IPS-18a (cell line): ENCODE results near the gene CCDC148.

Experiments used
- H3K27ac ChIP-seq: one replicate; pipeline ENCODE4 v1.5.1; 2013; ENCODE audit warnings: low read length
- H3K27me3 ChIP-seq: one replicate; pipeline ENCODE4 v1.6.1; 2013; ENCODE audit warnings: mild to moderate bottlenecking, low read length; ENCODE audit not compliant: control insufficient read depth, insufficient read depth
- H3K36me3 ChIP-seq: one replicate; pipeline ENCODE4 v1.6.1; 2013; ENCODE audit warnings: low read depth, low read length; ENCODE audit not compliant: control insufficient read depth
- H3K4me1 ChIP-seq: one replicate; pipeline ENCODE4 v1.6.1; 2013; ENCODE audit warnings: low read depth, low read length; ENCODE audit not compliant: control insufficient read depth
- H3K4me3 ChIP-seq: one replicate; pipeline ENCODE4 v1.5.1; 2013; ENCODE audit warnings: low read length
- H3K9ac ChIP-seq: one replicate; pipeline ENCODE4 v1.6.1; 2013; ENCODE audit warnings: mild to moderate bottlenecking, low read length, moderate library complexity
- H3K9me3 ChIP-seq: one replicate; pipeline ENCODE4 v1.6.1; 2013; ENCODE audit warnings: low read depth, low read length; ENCODE audit not compliant: control insufficient read depth

CCDC148 gene

GRCh38 chr2:158182676-158183295 lies 273.8 kb downstream of the CCDC148 start:
- Histone ChIP-seq H3K9me3 (no peaks in the 10 kb centered on the region), H3K9ac (no peak overlapping the region), H3K4me3 (no peak overlapping the region), H3K27me3 (no peaks in the 10 kb centered on the region), H3K36me3 (no peaks in the 10 kb centered on the region), H3K4me1 (no peaks in the 10 kb centered on the region), H3K27ac (no peak overlapping the region)

GRCh38 chr2:158181171-158181570 lies 275.4 kb downstream of the CCDC148 start:
- Histone ChIP-seq H3K9ac (no peak overlapping the region), H3K4me3 (no peak overlapping the region), H3K27ac (no peak overlapping the region), H3K4me1 (no peaks in the 10 kb centered on the region), H3K36me3 (no peaks in the 10 kb centered on the region), H3K9me3 (no peaks in the 10 kb centered on the region), H3K27me3 (no peaks in the 10 kb centered on the region)

- H3K9ac ChIP-seq, result no peak overlapping the region
- no peaks in the 10 kb centered on the region for H3K9me3 ChIP-seq
- H3K4me1 ChIP-seq, result no peaks in the 10 kb centered on the region
- H3K27ac ChIP-seq, result no peak overlapping the region
- H3K4me3 ChIP-seq, result no peak overlapping the region
- H3K27me3 ChIP-seq, result no peaks in the 10 kb centered on the region
- H3K36me3 ChIP-seq, result no peaks in the 10 kb centered on the region
These were observed 276.9 kb downstream of the CCDC148 start for GRCh38 chr2:158179660-158180059.

GRCh38 chr2:158178646-158179045 lies 277.9 kb downstream of the CCDC148 start:
- Histone ChIP-seq H3K27me3 (no peaks in the 10 kb centered on the region), H3K9me3 (no peaks in the 10 kb centered on the region), H3K27ac (no peak overlapping the region), H3K4me1 (no peaks in the 10 kb centered on the region), H3K9ac (no peak overlapping the region), H3K36me3 (no peaks in the 10 kb centered on the region), H3K4me3 (no peak overlapping the region)

GRCh38 chr2:158174956-158175355 lies 281.6 kb downstream of the CCDC148 start:
- Histone ChIP-seq H3K4me3 (no peak overlapping the region), H3K27ac (no peak overlapping the region), H3K36me3 (no peaks in the 10 kb centered on the region), H3K27me3 (no peaks in the 10 kb centered on the region), H3K9me3 (no peaks in the 10 kb centered on the region), H3K9ac (no peak overlapping the region), H3K4me1 (no peaks in the 10 kb centered on the region)

GRCh38 chr2:158174495-158174894 lies 282.1 kb downstream of the CCDC148 start:
- Histone ChIP-seq H3K27ac (no peak overlapping the region), H3K4me3 (no peak overlapping the region), H3K9ac (no peak overlapping the region), H3K27me3 (no peaks in the 10 kb centered on the region), H3K36me3 (no peaks in the 10 kb centered on the region), H3K9me3 (no peaks in the 10 kb centered on the region), H3K4me1 (no peaks in the 10 kb centered on the region)

- no peaks in the 10 kb centered on the region for H3K9me3 ChIP-seq
- H3K4me3 ChIP-seq, result no peak overlapping the region
- H3K9ac ChIP-seq, result no peak overlapping the region
- no peak overlapping the region for H3K27ac ChIP-seq
- H3K36me3 ChIP-seq, result no peaks in the 10 kb centered on the region
- no peaks in the 10 kb centered on the region for H3K4me1 ChIP-seq
- H3K27me3 ChIP-seq, result no peaks in the 10 kb centered on the region
These were observed 283.8 kb downstream of the CCDC148 start for GRCh38 chr2:158172719-158173118.

GRCh38 chr2:158154596-158154995 lies 302.0 kb downstream of the CCDC148 start:
- Histone ChIP-seq H3K27ac (no peak overlapping the region), H3K4me3 (no peak overlapping the region), H3K9ac (no peak overlapping the region), H3K4me1 (no peaks in the 10 kb centered on the region), H3K27me3 (no peaks in the 10 kb centered on the region), H3K36me3 (no peaks in the 10 kb centered on the region), H3K9me3 (no peaks in the 10 kb centered on the region)

GRCh38 chr2:158153270-158154015 lies 303.1 kb downstream of the CCDC148 start:
- H3K27ac ChIP-seq, result no peak overlapping the region
- no peaks in the 10 kb centered on the region for H3K27me3 ChIP-seq
- H3K9me3 ChIP-seq, result no peaks in the 10 kb centered on the region
- H3K36me3 ChIP-seq, result no peaks in the 10 kb centered on the region
- H3K4me1 ChIP-seq, result no peaks in the 10 kb centered on the region
- H3K9ac ChIP-seq, result no peak overlapping the region
- H3K4me3 ChIP-seq, result no peak overlapping the region

GRCh38 chr2:158144914-158145625 lies 311.5 kb downstream of the CCDC148 start:
- H3K27ac ChIP-seq, result no peak overlapping the region
- no peaks in the 10 kb centered on the region for H3K9me3 ChIP-seq

GRCh38 chr2:158143703-158144360 lies 312.7 kb downstream of the CCDC148 start:
- Histone ChIP-seq H3K4me1 (no peaks in the 10 kb centered on the region), H3K27me3 (no peaks in the 10 kb centered on the region), H3K27ac (no peak overlapping the region), H3K9ac (no peak overlapping the region), H3K4me3 (no peak overlapping the region), H3K36me3 (no peaks in the 10 kb centered on the region), H3K9me3 (no peaks in the 10 kb centered on the region)

More at GRCh38 chr2:158144914-158145625, 311.5 kb downstream of the CCDC148 start:
- Histone ChIP-seq H3K4me1 (no peaks in the 10 kb centered on the region), H3K36me3 (no peaks in the 10 kb centered on the region), H3K27me3 (no peaks in the 10 kb centered on the region), H3K4me3 (no peak overlapping the region), H3K9ac (no peak overlapping the region)
